OCI-LY7 (cell line): Measurements from ENCODE around the gene KLF3.

Experiments used
- EZH2phosphoT487 ChIP-seq: fragments of 200-600 bp; sonication (generic); IDR thresholded peaks from 2 replicates; pipeline ENCODE4 v1.6.1; 2018; ENCODE audit warnings: low read depth, borderline replicate concordance, mild to moderate bottlenecking, mixed run types, antibody characterized with exemption, low read length, moderate library complexity, mixed read lengths
- TF ChIP-seq, protein P1 (sequence below): fragments of 200-600 bp; sonication (generic); conservative IDR thresholded peaks from 2 replicates; pipeline ENCODE4 v1.5.1; 2014; ENCODE audit warnings: mild to moderate bottlenecking, antibody characterized with exemption, low read length, moderate library complexity, mixed read lengths

DNA sequence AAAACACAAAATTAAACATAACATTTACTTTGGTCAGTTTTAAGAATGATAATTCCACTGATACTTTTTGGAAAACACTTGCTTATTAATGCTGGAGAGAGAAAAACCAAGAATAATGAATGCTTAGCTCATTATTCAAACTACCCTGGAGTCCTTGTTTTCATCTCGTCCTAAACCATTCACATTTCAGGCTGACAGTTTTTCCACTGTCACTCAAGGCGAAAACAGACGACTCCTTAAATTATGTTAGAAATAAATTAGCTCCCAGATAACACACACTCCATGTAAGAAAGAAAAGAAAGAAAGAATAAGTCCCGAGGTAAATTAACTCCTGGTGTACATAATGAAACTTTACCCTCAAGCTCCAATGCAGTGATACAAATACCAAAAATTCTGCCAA, 85.3 kb downstream of the KLF3 start:
- TF ChIP-seq, protein P1, sequence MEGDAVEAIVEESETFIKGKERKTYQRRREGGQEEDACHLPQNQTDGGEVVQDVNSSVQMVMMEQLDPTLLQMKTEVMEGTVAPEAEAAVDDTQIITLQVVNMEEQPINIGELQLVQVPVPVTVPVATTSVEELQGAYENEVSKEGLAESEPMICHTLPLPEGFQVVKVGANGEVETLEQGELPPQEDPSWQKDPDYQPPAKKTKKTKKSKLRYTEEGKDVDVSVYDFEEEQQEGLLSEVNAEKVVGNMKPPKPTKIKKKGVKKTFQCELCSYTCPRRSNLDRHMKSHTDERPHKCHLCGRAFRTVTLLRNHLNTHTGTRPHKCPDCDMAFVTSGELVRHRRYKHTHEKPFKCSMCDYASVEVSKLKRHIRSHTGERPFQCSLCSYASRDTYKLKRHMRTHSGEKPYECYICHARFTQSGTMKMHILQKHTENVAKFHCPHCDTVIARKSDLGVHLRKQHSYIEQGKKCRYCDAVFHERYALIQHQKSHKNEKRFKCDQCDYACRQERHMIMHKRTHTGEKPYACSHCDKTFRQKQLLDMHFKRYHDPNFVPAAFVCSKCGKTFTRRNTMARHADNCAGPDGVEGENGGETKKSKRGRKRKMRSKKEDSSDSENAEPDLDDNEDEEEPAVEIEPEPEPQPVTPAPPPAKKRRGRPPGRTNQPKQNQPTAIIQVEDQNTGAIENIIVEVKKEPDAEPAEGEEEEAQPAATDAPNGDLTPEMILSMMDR: no peak
- no peak for TF ChIP-seq EZH2phosphoT487
